ENCODE measurements around the gene NBPF19.
"Not testable (repeated sequence)": the region's sequence is repeated elsewhere in the genome, so short reads cannot be mapped to it uniquely, and the experiment has no call there.

- TF ChIP-seq, protein P1, sequence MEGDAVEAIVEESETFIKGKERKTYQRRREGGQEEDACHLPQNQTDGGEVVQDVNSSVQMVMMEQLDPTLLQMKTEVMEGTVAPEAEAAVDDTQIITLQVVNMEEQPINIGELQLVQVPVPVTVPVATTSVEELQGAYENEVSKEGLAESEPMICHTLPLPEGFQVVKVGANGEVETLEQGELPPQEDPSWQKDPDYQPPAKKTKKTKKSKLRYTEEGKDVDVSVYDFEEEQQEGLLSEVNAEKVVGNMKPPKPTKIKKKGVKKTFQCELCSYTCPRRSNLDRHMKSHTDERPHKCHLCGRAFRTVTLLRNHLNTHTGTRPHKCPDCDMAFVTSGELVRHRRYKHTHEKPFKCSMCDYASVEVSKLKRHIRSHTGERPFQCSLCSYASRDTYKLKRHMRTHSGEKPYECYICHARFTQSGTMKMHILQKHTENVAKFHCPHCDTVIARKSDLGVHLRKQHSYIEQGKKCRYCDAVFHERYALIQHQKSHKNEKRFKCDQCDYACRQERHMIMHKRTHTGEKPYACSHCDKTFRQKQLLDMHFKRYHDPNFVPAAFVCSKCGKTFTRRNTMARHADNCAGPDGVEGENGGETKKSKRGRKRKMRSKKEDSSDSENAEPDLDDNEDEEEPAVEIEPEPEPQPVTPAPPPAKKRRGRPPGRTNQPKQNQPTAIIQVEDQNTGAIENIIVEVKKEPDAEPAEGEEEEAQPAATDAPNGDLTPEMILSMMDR (conservative IDR thresholded peaks at IDR 0.05): not testable (repeated sequence)
- TF ChIP-seq ZFX (IDR thresholded peaks at IDR 0.05): not testable (repeated sequence)
These were observed 29.4 kb upstream of the NBPF19 start for GRCh38 chr1:149445451-149445850.

Data from C4-2B (cell line).